Suprapubic skin (tissue), 3 donors: ENCODE measurements around the gene BNC1.

Experiments used
- CTCF ChIP-seq, 2 donors: fragments of 200-600 bp in 1 of 2; fragments of 450-650 bp in 1 of 2; sonication (generic) in 1 of 2; IDR thresholded peaks; one replicate each; pipeline ENCODE4 v1.5.1; 2016 to 2019; ENCODE audit warnings: antibody characterized with exemption in 2 of 2, mild to moderate bottlenecking in 1 of 2, moderate library complexity in 1 of 2
- EP300 ChIP-seq: sonication (generic); formaldehyde crosslinking; IDR thresholded peaks from one replicate; pipeline ENCODE4 v1.6.1; 2017; ENCODE audit warnings: antibody characterized with exemption

- TF ChIP-seq CTCF (IDR thresholded peaks at IDR 0.05) (no peak), EP300 (no peak)
Observed at GRCh38 chr15:83207660-83208366, 76.7 kb downstream of the BNC1 start, which contains the start of gene HDGFL3.
